DOHH2 (cell line): Measurements from ENCODE around the gene TNRC6C.

Experiments used
- EZH2phosphoT487 ChIP-seq: fragments of 200-600 bp; sonication (generic); IDR thresholded peaks from 2 replicates; pipeline ENCODE4 v1.6.1; 2017; ENCODE audit warnings: borderline replicate concordance, mild to moderate bottlenecking, antibody characterized with exemption, low read length, moderate library complexity, mixed read lengths
- TF ChIP-seq, protein P1 (sequence below): fragments of 200-600 bp; sonication (generic); IDR thresholded peaks from one replicate; pipeline ENCODE4 v1.5.1; 2014; ENCODE audit warnings: antibody characterized with exemption, mild to moderate bottlenecking, low read depth, low read length; ENCODE audit not compliant: poor library complexity, severe bottlenecking

DNA sequence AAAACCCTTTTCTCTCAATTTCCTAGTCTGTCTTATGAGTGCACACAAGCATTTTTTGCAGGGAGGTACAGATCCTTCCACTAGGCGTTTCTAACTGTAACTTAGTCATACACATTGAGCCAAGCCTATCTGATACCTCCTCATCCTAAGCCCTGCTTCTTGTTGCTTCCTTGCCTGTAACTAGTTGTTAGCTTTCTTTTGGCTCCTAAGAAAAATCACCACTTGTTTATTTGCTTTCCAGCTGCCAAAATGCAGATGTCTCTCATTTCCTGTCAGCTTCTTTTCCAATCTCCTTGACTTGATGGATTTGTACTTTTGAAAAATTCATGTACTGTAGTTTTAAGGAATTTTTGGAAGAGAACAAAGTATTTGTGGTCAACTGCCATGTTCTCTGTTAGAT lies 73.7 kb downstream of the TNRC6C start:
- TF ChIP-seq EZH2phosphoT487: no peak
- TF ChIP-seq, protein P1, sequence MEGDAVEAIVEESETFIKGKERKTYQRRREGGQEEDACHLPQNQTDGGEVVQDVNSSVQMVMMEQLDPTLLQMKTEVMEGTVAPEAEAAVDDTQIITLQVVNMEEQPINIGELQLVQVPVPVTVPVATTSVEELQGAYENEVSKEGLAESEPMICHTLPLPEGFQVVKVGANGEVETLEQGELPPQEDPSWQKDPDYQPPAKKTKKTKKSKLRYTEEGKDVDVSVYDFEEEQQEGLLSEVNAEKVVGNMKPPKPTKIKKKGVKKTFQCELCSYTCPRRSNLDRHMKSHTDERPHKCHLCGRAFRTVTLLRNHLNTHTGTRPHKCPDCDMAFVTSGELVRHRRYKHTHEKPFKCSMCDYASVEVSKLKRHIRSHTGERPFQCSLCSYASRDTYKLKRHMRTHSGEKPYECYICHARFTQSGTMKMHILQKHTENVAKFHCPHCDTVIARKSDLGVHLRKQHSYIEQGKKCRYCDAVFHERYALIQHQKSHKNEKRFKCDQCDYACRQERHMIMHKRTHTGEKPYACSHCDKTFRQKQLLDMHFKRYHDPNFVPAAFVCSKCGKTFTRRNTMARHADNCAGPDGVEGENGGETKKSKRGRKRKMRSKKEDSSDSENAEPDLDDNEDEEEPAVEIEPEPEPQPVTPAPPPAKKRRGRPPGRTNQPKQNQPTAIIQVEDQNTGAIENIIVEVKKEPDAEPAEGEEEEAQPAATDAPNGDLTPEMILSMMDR: no peak
